HUDEP-2 (cell line): ENCODE data around the gene CALHM3.

Source experiments
- DNase-seq, 76 experiments: peaks; one replicate each; lab custom pipeline; 2025; ENCODE audit not compliant: unreplicated experiment in 76 of 76; lab: John Stamatoyannopoulos, UW

CALHM3 gene

DNA sequence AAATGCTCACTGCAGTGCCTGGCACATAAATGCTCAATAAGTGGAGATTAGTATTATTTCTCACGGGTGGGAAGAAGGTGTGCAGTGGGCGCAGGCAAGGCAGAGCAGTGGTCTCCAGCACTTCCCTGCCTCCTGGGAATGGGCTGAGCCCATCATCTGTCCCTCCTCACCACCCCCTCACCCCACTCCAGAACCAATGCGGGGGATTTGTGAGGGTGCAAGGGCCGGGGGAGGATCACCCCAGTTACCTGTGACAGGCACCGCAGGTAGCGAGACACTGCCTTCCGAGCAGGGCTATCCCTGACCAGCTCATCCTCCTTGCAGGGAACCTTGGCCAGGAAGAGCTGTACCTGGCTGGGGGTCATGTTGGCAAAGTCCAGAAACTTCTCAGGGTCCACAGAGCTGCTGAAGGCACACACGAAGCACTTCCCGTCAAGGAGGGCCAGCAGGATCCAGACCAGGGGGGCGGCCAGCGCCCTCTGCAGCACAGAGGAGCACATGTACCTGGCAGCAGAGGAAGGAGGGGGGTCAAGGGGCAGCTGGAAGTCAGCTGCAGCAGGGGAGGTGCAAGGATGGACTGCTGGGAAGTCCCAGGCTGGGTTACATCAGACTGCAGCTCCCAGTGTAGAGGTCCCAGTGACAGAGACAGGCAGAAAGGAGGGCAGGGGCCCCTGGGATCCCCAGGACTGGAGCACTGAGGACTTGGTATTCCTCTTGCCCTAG is 2.8 kb downstream of the CALHM3 start:
- peak in 3 of 76 experiments; percentile 18 to 21 (median 19) for DNase-seq

DNA sequence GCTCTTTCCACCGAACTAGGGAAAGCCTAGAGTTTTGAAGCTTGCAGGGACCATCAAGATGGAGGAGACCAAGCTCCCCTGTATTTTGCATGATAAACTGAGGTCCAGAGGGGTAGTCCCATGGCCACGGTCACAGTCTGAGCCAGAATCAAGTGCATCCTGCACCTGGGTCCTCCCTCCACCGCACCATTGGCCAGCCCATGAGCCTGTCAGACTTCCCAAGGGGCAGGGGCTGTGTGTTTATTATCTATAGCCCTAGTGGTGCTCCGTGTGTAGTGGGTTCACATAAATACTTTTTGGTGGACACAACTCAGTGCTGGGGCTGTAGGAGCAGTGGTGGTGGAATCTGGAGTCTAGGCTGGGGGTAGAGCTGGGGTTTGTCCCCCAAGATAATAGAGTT is 3.6 kb downstream of the CALHM3 start:
- DNase-seq, result no peak

DNA sequence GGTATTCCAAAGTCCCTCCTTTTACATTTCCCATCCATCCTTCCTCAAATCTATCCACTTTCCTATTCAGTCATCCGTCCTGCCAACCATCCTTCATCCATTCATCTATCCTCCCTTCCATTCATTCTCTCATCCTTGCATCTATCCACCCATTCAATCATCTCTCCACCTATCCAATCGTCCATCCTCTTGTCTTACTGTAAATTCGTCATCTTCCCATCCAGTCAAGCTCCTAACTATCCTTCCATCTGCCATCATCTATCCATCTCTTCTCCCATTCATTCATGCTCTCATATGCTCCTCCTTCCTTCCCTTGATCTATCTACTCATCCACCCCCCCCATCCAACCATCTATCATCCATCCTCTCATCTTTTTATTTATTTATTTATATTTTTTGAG is 5.0 kb downstream of the CALHM3 start:
- DNase-seq, result no peak

DNA sequence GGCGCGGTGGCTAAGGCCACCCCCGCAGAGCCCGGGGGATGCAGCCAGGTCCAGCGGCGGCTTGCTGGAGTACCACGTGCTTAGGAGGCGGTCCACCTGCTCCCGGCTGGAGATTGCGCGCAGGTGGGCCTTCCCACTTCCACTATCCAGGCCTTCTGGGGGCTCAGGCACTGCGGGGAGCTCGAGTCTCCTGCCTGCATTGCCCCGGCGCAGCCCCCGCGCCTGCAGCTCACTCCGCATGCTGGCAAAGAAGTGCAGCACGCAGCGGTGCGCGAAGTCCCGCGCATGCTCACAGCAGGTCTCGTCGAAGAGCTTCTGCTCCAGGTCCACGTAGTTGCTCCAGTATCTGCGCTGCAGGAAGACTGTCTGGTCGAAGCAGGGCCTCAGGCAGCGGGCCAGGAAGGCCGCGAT is 5.8 kb downstream of the CALHM3 start:
- no peak for DNase-seq

DNA sequence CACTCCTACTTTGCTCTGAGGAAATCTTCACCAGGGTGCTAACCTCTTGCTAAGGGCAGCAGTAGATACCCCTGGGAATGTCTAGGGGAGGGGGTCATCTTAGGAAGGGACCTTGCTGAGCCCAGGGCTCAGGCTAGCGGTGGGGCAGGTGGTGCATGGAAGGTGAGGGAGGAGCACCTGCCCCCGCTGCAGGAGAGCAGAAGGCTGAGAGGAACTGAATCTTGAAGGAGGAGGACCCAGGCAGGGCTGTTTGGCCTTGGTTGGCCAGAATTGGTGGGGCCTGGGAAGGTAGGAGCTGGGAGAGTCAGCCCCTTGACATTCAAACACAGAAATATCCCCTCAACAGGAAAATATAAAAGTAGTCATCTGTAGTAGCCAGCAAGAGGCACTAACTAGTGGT is 7.0 kb downstream of the CALHM3 start:
- no peak for DNase-seq

DNA sequence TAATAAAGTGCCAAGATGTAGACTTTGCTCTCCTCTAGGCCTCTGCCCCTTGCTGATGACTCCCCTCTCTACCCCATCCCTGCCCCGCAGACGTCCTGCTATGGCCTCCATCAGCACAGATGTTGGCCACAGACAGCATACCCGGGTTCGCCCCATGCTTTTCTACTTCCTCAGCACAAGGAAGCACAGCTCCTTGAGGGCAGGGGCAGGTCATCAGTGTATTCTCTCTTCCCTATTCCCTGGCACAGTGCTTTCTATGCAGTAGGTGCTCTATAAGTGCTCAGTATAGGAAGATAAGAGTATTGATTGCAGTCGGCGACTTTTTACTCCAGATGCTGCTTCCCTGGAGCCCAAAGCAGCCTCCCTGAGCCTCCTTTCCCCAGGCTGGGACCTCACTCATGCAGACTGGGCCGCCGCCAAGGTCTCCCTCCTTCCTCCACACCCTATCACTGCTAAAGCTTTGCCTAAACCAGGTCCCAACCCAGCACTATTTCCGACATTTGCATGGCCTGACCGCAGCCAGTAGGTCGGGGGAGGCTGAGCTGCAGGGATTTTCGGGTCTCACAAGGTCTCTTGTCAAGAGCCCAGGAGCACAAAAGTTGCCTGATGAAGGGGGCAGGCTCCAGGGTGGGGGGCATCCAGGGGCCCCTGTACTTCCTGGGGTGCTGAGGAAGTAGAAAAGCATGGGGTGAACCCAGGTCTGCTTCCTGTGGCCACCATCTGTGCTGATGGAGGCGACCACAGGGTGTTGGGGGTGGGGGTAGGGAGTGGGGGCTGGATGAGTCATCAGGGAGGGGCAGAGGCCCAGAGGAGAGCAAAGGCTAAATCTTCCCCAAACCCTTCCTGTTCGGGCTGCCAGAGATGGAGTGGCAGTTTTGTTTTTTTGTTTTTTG is 8.0 kb downstream of the CALHM3 start:
- DNase-seq, result peak in 40 of 76 experiments; percentile 2 to 68 (median 34)

DNA sequence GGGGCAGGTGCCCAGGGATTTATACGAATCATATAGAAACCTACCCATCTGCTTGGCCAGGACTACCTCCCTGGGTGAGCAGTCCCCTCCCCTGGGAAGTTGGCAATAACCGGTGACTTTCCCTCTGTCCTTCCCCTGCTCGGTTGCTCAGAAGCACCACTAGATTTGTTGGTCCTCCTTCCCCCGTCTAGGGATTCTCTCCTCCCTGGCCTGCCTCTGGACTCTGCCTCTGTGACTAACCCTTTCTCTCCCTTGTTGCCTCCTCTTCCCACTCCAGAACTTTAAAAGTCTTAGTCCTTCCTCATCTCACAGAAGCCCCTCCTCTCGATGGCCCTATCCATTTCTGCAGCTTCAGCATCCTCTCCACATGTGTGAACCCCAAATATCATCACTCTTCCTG is 9.8 kb downstream of the CALHM3 start:
- no peak for DNase-seq

DNA sequence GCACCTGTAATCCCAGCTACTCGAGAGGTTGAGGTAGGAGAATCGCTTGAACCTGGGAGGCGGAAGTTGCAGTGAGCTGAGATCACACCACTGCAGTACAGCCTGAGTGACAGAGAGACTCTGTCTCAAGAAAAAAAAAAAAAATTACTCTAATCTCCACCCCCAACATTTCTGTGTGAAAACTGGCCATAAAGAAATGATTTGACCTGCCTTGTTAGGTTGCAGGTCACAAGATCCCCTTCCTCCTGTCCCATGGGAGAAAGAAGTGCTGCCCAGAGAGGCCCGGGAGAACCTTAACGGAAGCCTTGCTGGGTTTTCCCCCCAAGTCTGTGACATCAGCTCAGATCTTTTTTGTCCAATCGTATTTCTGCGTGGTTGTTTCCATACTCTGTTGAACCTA is 11.6 kb downstream of the CALHM3 start:
- no peak for DNase-seq

DNA sequence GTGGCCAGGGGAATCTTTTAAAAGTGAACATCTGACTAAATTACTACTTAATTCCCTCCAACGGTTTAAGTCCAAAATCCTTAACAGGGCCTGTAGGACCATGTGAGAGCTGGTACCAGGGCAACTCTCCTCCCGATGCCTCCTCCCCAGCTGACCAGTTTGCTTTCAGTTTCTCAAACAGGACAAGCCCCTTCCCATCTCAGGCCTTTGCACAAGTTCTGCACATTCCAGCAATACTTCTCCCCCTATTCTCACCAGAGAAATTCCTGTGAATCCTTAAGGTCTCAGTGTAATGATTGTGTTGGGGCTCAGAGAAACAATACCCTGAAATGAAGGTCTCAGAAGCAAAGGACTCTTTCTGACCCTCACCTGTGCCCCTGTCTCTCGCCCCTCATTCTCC is 12.3 kb downstream of the CALHM3 start:
- DNase-seq, result no peak

DNA sequence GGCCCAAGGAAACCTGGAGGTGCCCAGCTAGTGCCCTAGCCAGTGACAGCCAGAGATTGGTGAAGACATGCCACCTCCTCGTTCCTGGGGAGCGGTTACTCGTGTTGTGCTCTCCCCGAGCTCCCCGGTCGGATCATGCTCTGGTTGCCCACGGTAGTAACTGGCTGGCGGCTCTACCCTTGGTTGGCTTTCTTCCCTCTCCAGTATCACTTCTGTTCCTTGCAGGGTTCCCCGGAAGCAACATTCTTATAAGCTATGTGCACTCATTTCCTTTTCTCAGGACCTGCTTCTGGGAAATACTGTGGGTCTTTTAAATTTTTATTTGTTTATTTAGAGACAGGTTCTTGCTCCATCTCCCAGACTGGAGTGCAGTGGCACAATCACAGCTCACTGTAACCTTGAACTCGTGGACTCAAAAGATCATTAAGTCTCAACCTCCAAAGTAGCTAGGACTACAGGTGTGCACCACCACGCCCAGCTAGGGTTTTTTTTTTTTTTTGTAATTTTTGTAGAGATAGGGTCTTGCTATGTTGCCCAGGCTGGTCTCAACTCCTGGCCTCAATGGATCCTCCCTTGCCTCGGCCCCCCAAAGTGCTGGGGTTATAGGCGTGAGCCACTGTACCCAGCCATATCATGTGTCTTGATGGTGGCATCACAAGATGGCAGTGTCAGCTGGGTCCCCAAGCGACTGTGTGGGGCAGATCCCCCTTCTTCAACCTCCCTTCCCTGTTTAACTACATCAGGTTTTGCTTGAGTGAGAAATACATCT is 13.4 kb downstream of the CALHM3 start:
- no peak for DNase-seq

DNA sequence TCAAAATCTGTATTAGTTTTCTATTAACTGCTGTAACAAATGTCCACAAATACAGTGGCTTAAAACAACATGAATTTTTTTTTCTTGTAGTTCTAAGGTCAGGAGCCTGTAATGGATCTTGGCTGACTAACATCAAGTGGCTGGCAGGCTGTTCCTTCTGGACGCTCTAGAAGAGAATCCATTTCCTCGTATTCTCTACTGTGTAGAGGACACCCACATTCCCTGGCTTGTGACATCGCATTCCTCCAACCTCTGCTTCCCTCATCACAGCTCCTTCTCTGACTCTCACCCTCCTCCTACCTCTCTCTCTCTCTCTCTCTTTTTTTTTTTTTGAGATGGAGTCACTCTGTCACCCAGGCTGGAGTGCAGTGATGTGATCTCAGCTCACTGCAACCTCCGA is 15.5 kb downstream of the CALHM3 start:
- DNase-seq, result no peak

DNA sequence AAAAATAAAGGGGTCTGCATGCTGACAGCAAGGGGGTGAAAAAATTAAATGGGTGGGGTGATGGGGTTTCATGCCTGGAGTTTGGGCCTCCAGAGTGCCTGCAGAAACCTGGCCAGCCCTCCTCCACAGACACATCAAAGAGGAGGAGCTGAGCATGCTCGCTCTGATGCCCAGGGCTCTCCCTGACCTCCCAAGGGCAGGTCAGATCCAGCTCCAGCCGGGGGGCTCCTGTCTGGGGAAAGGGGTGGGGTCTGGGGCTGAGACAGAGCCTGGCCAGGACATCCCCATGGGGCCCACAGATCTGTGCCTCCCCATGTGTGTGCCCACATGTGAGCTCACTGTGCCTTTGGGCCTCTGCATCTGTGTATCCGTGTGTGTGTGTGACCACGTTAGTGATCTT is 19.4 kb downstream of the CALHM3 start:
- no peak for DNase-seq

DNA sequence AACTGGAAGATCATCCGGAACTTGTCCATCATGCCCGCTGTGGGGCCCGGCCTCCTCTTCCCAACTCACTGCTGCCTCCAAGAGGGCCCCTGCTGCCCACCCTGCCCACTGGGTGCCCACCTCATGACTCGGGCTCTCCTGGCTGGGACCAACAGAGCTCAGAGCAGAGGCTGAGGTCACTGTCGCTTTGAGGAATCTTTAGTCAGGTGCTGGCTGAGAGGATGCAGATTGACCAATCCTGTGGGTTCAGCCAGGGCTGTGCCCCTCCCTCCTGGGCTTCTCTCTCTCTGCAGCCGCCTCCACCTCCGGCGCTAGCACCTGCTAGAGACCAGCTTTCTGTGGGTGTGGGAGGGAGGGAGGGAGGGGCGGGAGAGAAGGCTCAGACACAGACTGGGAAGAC is 20.3 kb downstream of the CALHM3 start, which contains the start of gene CALHM1:
TSS of gene CALHM1 (minus strand) at position 181 of the 400 bp plus-strand sequence. CDS start at position 32, 149 bp downstream.
- no peak for DNase-seq

DNA sequence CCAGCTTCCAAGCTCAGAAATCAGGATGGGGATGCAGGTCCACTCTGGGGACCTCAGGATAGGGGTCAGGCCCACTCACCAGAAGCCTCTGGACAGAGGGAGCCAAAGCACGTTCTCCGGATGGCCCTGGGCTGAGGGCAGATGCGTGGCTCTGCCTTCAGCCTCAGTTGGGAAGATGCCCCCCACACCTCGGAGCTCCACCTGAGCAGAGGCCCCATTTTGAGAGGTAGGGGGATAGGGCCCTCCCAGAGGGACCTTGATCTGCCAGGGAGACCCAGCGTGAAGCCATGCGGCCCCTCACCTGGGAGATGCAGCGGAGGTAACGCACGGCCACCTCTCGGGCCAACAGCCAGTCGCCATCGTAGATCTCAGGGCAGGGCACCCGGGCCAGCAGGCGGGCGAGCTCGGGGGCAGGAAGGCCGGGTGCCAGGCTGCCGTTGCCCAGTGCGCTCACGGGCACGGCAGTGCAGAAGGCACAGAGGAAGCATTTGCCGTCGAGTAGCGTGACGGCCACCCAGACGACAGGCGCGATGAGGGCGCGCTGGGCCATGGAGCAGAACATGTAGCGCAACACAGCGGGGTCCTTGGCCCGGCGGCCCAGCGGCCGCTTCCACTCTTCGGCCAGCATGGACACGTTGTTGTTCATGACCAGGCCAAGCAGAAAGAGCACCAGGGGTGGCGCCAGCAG is 21.0 kb downstream of the CALHM3 start:
- no peak for DNase-seq

DNA sequence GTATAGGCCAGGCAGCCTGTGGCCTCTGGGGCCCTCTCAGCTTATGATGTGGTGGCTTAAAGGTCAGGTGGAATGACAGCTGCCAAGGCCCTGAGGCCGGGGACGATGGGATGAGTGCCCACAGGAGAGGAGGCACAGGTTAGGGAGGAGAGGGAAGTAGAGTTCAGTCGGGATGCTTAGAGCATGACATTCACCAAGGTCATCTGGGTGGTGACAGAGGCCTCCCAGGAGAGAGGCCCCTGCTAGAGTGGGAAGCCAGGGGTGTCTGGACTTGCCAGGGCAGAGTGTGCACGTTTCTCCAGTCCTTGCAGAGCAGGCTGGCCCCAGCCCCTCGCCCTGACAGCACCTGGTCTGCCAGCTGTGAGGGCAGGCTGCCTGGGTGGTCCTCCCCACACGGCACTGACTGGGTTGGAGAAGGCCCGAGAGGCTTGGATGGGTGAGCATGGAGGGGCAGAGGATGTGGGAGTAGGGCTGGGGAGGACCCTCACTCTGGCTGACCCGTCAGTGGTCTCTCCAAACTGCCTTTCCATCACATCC is 21.8 kb downstream of the CALHM3 start:
- DNase-seq, result no peak

DNA sequence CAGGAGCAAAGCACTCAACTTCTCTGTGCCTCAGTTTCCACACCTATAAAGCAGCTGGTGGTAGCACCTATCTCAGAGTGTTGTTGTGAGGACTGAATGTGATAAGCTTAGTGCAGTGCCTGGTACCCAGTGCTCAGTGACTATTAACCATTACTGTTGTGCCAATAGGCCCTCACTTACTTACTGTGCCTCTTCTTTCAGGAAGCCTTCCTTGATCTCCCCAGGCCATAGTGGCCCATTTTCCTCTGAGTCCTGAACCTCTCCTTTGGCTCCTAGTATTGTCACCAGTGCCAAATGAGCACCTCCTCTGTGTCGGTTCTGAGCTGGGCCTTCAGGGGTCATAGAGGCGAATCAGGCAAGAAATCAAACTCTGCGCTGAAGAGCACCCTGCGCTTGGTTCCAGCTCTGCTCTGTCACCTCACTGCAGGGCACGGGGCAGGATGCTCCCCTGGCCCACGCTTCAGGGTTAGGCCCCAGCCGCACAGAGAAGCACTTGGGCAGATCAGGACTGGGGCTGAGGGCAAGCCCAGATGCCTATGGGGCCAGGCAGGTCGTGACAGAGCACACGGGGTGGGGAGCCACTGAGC is 22.9 kb downstream of the CALHM3 start:
- DNase-seq, result no peak

DNA sequence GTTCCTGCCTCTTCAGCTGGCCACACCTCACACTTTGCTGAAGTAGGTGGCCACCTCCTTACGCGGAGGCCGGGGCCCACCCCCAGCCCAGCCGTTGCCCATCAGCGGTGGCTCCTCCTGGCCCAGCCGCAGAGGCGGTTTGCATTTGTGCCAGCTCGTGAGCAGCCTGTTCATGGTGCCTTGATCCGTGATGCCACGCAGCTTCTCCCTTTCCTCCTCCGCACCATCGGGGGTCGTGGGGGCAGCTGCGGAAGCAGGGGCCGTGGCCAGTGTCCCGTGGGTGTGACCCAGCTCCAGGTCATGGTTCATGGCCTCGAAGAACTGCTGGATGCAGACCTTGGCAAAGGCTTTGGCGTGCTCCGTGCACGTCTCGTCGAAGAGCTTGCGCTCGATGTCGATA is 23.8 kb downstream of the CALHM3 start:
- DNase-seq, result no peak

DNA sequence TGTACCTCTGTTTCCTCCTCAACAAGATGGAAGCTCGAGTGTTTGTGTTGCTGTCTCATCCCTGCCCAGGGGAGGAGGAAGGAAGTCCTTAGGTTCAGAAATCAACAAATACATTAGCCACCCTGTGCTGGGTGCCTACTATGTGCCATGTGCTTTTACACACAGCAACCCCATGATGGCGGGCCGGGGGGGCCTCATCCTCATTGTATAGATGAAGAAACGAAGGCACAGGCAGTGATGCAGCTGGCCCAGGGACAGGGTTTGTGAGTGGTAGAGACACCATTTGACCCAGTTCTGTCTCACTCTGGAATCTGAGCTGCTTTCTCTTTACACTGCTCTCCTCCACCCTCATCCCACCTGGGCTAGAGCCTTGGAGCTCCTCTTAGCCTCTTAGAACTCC is 25.0 kb downstream of the CALHM3 start:
- DNase-seq, result no peak

DNA sequence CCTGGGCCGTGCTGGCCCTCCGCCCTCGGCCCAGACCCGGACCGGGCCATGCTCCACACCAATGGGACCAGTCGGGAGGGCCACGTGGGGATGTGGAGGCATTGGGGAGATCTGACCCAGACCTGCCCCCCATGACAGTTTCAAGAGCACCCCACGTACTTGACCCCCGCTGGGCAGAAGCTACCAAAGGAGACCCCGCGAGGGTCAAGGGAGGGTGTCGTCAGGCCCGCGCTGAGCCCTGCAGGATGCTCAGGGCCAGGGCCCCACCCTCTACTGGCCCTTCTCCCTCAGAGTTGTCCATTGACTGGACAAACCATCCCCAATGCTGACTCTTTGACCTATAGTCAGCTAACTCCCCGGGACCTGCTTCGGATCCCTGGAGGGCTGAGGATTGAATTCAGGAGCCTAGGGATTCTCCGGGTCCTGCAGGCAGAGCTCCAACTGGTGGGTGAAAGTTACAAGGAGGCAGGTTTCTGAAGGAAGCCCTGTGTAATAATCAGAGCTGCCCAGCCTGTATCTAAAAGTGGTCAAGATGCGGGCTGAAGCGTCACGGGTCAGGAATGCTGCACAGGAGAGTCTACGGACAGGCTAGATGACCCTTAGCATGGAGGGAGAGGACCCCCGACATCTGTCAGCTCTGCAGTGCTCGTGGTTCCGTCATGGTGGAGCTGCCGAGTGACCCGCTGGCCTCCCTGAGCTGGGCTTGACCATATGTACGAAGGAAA is 26.4 kb downstream of the CALHM3 start:
- no peak for DNase-seq
